Kidney glomerular epithelial cell (primary cell): ENCODE measurements around the gene TPRG1L.
A peak's percentile ranks its signal among the peaks of the same experiment; 100 is the strongest.

ENCODE experiments used
- DNase-seq: peaks from one replicate; lab custom pipeline; 2025; lab: John Stamatoyannopoulos, UW

Gene TPRG1L

GRCh38 chr1:3663999-3664699 is 39.3 kb downstream of the TPRG1L start:
- DNase-seq, result no peak

GRCh38 chr1:3664700-3665375 is 40.0 kb downstream of the TPRG1L start:
- DNase-seq, result no peak

- no peak for DNase-seq
These were observed 43.3 kb downstream of the TPRG1L start for GRCh38 chr1:3668148-3668547.

GRCh38 chr1:3668585-3669300 is 43.9 kb downstream of the TPRG1L start:
- no peak for DNase-seq

GRCh38 chr1:3669421-3669821 is 44.6 kb downstream of the TPRG1L start:
- DNase-seq, result no peak

- DNase-seq, result no peak
These were observed 45.2 kb downstream of the TPRG1L start for GRCh38 chr1:3669971-3670431.

GRCh38 chr1:3670823-3671265 is 46.0 kb downstream of the TPRG1L start:
- DNase-seq, result no peak

- peak; percentile 10 for DNase-seq
These were observed 46.8 kb downstream of the TPRG1L start for GRCh38 chr1:3671371-3672180.

GRCh38 chr1:3672231-3672970 is 47.6 kb downstream of the TPRG1L start:
- no peak for DNase-seq

GRCh38 chr1:3672971-3673361 is 48.2 kb downstream of the TPRG1L start:
- DNase-seq, result no peak

GRCh38 chr1:3673381-3674099 is 48.7 kb downstream of the TPRG1L start:
- DNase-seq, result no peak

- DNase-seq, result peak; percentile 23
These were observed 49.6 kb downstream of the TPRG1L start for GRCh38 chr1:3674100-3675094.

- DNase-seq, result no peak
These were observed 50.6 kb downstream of the TPRG1L start for GRCh38 chr1:3675436-3675835.

GRCh38 chr1:3676581-3677470 is 52.0 kb downstream of the TPRG1L start:
- no peak for DNase-seq

- no peak for DNase-seq
These were observed 52.7 kb downstream of the TPRG1L start for GRCh38 chr1:3677484-3677883.

- no peak for DNase-seq
These were observed 53.7 kb downstream of the TPRG1L start for GRCh38 chr1:3678361-3679097.

- DNase-seq, result no peak
These were observed 54.3 kb downstream of the TPRG1L start for GRCh38 chr1:3679098-3679555.
